ENCODE measurements around the gene THAP3.
"Not testable (repeated sequence)": the region's sequence is repeated elsewhere in the genome, so short reads cannot be mapped to it uniquely, and the experiment has no call there.

The THAP3 gene

DNA sequence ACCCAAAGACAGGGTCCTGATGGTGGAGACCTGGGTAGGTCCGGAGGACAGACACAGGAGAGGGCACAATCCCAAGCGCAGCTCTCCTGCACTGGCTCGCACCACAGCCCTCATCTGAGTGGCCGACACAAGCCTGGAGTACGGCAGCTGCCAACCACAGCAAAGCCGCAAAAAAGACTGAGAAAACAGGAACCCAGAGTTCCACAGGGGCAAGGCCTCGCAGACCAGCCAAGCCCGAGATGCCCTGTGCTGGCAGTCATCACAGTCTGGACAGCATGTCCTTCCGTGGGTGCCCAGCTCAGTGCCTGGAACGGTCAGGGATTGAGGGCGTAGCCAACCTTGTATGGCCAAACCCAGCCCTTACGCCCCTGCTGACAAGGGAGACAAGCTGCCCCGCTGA, 33.4 kb upstream of the THAP3 start:
- DNase-seq: peak in 2 of 14 donors; percentile 27 to 42

DNA sequence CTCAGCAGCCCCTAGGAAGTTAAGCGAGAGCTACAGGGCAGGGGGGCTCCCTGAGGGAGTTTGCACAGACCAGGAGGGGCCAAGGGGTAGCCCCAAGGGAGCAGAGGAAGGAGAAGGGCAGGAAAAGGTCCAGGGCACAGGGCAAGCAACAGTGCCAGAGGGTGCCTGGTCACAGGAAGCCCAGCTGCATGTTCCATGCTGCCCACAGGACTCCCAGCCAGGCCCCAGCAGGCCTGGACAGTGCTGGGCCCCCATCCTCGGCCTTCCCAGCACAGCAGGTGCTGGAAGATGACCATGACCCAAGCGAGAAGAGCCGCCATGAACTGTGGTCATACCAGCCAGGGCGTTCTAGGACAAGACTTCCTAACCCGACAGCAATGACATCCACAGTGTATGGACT, 33.0 kb upstream of the THAP3 start:
- DNase-seq: no peak

- no peak for DNase-seq
These were observed 32.2 kb upstream of the THAP3 start for GRCh38 chr1:6592441-6592840.

DNA sequence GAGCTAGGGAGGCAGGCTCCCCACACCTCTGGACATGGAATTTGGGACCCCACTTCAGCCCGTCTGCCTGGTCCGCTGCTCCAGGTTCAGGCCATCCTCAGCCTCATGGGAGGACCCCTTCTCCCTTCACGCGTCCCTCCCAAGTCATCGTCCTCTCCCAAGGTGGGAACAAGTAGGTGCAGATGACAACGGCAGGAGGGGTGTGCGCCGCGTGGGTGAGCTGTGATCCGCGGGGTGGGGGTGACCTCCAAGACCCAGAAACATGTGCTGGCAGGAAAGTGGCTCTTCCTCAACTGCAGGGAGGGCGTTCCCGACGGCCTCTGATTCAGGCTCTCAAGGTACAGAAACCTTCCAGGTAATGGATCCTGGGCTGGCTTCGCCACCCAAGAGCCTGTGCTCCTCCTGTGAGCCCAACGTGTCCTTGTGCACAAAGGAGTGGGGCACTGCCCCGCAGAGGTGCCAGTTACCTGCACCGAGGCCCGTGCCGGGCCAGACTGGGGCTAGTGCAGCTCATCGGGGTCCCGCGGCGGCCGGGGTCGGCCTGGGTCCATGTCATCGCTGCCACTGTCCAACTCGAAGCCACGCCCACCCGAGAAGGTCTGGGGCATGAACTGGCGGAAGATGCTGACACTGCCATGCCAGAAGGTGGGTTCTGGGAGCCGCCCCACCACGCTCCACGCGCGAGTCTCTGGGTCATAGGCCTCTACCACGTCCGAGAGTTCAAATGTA, 31.6 kb upstream of the THAP3 start:
- DNase-seq: no peak

DNA sequence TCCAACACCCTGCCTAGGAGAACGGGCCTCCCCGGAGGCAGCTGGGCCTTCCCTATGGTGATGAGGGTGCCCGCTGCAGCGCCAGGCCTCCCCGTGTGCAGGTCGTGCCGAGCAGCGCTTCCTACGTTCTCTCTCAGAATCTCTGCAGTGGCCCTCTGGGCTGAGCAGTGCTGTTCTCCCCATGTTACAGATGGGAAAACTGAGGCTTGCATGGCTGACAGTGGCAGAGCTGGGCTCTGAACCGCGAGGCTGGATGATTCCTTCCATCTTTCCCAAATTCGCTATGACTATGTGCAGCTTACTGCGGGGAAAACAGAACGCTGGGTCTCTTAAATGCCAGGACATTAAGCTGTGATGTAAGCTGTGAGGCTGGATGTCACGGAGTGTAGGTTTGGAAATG, 30.9 kb upstream of the THAP3 start:
- no peak for DNase-seq

GRCh38 chr1:6594977-6595740, 29.5 kb upstream of the THAP3 start:
- no peak for DNase-seq

- DNase-seq: no peak
These were observed 28.3 kb upstream of the THAP3 start for GRCh38 chr1:6596351-6596750.

DNA sequence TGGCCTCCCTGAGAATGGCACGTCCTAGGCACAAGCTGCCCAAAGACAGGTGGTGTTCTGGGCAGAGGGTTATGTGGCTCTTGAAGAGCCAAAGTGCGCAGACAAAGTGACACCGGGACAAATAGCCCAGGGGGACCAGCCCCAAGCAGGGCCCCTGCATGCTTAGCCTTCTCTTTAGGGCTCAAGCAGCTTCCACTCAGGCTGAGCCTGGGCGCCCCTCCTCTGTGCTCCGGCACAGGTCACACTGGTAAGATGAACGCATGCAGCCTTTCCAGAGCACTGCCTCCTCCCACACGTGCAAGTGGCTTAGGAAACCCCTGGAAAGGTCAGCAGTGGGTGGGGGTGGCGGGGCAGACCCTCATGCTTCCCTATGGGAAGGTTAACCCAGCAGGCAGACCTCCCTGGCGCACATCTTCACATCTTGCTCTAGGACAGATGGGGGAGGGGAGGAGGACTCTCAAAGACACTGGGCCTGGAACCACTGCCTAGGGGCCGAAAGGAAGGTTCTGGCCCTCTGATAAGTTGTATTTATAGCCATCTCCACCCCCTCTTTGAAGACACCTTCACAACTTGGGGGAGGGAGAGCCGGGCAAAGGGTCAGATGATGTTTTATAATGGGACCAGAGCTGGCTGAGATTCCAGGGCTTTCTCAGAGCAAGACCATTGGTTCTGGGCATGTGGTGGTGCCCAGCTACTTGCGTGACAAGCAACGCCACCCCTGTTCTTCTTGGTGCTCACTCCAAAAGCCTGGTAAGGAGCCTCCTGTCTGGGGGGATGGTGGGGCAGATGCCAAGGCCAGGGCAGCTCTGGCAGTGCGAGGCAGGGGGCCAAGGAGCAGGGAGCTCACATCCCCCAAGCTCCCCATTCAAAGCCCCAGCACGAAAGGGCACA, 27.5 kb upstream of the THAP3 start:
- no peak for DNase-seq

DNA sequence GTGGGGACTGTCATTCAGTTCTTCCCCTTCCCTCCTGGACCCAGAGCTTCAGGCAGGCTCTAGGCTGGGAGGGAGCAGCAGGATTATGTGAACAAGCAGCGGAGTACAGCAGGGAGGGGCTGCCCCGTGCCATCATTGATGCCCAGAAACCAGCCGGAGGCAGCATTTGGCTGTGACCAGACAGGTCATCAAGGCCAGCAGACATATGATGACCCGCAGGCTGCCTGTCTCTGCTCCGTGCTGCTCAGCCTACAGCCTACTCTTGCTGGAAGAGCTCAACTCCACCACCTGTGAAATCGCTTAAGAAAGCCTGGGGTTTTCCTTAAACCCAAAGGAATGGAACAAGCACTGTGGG, 26.9 kb upstream of the THAP3 start:
- no peak for DNase-seq

DNA sequence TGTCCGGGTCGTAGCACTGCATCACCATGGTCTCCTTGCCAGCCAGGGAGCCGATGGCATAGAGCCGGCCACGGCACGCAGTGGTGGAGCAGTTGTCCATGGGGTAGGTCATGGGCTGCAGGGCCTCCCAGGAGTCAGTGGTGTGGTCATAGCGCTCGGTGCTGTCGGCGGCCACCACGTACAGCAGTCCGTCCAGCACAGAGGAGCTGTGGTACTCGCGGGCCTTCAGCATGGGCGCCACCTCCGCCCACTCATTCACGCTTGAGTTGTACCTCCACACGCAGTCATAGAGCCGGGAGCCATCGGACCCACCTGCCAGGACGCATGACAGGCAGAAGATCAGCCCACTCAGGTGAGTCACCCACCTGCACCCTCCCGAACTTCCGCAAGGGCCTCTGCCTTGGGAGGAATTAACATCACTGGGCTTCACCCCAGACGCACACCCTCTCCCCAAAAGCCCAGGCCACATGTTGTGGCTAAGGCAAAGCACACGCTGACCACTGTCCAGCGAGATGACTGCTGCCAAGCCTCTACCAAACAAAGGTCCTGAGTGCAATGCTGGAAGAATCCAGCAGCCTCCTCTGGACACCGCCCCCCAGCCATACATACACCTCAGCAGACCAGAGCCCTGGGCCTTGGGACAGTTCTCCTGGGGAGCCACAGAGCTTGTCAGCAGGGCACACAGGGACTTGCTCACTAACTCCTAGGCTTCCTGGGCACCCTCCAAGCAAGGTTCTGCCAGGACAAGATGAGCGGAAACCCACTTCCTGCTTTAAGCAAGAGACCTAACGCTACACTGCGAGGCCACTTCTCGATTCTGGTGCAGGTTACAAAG, 25.3 kb upstream of the THAP3 start:
- DNase-seq: peak in 1 of 14 donors; percentile 25

- not testable (repeated sequence) for DNase-seq
These were observed 24.7 kb upstream of the THAP3 start for GRCh38 chr1:6599991-6600390.

- peak in 3 of 14 donors; percentile 29 to 80 (median 52) for DNase-seq
These were observed 24.1 kb upstream of the THAP3 start for GRCh38 chr1:6600410-6601048.

DNA sequence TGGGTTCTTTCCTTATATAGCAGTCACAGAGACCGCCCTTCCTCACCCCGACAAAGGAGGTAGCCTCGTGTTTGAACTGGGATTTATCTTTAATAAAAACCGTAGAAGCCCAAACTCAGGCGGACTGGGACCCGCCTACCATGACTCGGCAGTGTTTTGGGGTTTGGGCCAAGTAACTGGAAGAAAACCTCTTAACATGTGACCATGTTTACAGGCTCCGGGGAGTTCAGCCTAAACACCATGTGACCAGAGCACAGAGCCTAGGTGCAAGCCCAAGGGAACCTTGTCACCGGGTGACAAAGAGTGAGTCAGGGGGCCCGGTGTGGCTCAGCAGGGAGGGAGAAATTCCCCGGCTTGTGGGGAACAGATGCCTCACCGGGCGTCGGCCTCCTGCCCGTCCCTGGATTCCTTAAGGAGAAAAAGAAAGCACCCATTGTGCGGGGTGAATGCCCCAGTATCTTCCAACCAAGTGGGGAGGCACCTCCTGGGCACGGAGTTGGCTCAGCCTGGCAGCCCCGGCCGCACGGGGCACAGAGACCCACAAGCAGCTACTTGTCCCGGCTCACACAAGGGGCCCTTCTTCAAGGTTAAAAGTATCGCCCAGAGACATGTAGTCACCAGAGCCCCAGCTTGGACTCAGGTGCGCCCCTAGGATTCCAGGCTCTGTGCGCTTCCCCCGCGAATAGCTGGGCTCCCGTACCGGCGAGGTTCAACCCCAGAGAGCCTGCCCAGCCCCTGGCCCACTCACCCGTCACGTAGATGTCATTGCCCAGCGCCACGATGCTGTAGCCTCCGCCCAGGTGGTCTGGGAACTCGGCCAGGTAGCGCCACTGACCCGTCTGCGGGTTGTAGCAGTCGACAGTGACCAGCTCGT, 23.4 kb upstream of the THAP3 start:
- peak in 12 of 14 donors; percentile 60 to 84 (median 70) for DNase-seq

DNA sequence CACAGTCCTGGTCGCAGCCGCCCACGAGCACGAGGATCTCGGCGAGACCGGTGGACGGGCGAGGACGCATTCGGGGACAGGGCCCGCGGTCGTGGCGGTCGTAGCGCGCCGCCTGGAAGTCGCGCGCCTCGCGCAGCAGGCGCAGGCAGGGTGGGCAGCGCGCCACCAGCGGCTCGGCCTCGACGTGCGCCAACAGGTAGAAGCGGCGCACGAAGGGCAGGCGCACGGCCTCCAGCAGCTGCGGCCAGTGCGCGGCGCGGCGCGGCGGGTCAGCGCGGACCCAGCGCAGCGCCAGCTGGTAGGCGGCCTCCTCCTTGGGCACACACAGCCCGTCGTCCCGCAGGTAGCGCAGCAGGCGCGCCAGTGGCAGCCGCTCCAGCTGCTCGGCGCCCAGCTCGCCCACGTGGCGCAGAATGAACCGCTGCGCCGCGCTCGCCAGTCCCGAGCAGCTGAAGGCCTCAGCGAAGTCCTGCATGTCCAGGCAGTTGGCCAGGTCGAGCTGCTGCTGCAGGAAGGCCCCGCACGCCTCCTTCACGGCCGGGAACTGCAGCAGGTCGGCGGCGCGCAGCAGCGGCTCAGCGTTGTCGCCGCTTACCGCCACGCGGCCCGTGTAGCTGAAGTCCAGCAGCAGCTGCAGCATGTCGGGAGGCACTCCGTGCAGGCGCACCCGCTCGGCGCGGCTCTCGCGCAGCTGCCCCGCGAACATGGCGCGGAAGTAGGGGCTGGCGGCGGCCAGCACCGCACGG, 22.6 kb upstream of the THAP3 start:
- peak in 6 of 14 donors; percentile 38 to 79 (median 64) for DNase-seq

- peak in 12 of 14 donors; percentile 66 to 95 (median 90) for DNase-seq
These were observed 21.9 kb upstream of the THAP3 start, which contains the start of gene KLHL21 for GRCh38 chr1:6602669-6603237. KLHL21 (minus strand) TSS chr1:6602869; CDS start chr1:6602817, 52 bp downstream.

DNA sequence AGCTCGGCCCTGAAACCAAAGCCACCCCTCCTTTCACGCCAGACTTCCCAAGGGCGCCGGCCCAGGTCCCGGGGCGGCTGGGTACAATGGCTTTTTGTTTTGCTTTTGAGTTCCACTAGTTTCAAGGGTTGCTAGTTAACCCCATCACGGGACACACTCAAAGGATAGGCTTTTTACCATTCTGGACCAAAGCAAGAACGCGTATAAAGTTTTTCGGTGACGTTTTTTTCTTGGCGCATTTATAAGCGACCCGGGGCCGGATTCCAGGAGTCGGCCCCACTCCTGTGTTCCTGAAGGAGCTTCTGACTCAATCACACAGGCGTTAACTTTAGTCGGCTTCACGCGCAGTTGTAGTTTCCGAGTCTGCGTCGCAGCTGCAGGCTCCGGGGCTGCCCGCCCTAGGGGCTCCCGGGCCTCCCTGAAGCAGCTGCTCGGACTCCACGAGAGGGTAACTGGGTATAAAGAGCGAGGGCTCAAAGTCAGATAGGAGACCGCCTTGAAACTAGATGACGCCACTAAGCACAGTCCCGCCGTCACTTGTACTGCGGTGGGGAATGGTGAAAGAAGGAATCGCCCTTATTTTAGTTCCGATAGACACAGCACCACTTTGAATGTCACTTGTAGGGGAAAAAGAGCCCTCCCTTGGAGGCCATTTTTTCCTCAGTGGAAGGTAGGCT, 21.3 kb upstream of the THAP3 start:
- peak in 10 of 14 donors; percentile 66 to 95 (median 89) for DNase-seq

- DNase-seq: peak in 11 of 14 donors; percentile 48 to 79 (median 68)
These were observed 20.6 kb upstream of the THAP3 start for GRCh38 chr1:6603915-6604558.
